Stimulated activated CD8-positive, alpha-beta memory T cell treated with anti-CD3 and anti-CD28 coated beads, Interleukin-7, amount 100 ng/mL, for 4 hours (primary cell): ENCODE data around the gene SYT15.
"Not testable (repeated sequence)": the region's sequence is repeated elsewhere in the genome, so short reads cannot be mapped to it uniquely, and the experiment has no call there.

Experiments used
- DNase-seq, 2 donors: peaks; one replicate each; pipeline ENCODE4 v3.0.0-alpha.2; 2020; ENCODE audit warnings: low read depth in 2 of 2

SYT15 gene

DNA sequence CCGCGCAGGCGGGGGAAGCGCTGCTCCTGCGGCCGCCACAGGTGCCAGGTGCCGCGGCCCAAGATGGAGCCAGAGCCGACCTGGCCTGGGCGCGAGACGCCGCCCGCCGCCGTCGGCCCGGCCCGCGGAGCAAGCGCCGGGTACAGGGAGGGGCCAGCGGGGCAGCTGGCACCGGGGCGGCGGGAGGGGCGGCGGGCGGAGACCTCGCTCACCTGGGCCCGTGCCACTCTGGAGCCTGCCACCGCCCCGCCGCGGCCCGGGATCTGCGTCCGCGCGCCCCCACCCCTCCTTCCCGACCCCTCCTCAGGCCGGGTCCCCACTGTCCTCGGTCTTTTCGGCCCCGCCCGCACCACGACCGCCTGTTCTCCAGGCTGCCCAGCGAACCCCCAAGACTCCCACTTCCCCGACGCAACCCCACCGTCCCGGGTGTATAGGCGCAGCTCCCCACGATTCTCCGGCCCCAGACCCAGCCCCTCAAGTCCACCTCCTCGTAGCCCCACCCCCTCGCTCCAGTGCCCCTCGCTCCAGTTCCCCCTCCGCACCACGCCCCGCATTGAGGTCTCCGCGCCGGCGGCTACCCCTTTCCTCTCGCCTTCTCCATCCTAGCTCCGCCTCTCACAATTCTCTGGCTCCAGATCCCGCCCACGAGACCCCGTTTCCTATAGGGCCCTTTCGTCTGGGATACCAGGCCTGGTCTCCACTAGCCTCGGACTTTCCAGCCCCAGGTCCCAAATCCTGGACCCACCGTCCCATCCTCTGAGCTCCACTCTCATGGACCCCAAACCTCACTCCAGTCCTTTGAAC lies 22.2 kb upstream of the SYT15 start, which contains the start of gene GPRIN2:
Gene GPRIN2 (minus strand): TSS at position 144 of the 804 bp plus-strand sequence. CDS start 5,922 bp downstream, outside the sequence.
- DNase-seq: no peak

- no peak for DNase-seq
Measured at GRCh38 chr10:46557319-46558121, 21.4 kb upstream of the SYT15 start.

DNA sequence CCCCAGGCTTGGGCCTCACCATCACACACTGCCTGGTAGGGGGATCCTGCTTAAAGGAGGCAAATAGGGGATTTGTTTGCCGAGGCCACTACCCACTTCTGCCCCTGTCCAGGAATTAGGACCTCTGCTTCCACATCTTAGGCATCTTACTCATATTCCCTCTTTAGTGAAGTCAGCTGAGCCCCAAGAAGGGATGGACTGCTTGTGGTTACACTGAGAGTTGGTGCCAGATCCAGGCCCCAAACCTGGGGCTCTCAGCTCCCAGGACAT lies 20.9 kb upstream of the SYT15 start:
- no peak for DNase-seq

DNA sequence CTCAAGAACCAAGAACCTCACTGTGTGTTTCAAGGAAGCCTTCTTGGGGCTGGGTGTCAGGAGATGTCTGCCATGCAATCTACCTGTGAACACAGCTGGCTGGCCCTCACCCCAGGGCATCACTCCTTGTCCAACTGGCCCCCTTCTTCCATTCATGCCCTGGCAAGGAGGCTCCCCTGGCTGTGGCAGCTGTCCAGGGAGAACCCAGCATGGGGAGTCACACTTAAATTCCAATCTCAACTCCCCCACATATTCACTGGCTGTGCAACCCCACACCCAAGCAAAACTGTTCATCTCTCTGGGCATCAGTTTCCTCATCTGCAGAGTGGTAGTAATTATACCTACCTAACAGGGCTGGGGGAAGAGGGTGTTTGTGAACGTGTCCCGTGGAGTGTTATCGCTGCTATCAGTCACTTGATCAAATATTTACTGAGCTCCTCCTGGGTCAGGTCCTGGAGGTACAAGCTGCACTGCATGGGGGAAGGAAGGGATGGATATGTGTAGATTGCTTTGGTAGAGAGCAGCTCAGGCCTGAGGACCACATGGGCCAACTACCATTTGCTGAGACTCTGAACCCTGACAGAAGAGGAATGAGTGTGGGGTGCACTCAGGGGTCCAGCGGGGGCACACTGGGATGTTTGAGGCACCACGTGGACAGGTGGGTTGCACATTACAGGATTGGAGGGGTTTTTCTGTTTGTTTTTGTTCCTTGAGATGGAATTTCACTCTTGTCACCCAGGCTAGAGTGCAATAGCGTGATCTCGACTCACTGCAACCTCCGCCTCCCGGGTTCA lies 20.3 kb upstream of the SYT15 start:
- no peak for DNase-seq

DNA sequence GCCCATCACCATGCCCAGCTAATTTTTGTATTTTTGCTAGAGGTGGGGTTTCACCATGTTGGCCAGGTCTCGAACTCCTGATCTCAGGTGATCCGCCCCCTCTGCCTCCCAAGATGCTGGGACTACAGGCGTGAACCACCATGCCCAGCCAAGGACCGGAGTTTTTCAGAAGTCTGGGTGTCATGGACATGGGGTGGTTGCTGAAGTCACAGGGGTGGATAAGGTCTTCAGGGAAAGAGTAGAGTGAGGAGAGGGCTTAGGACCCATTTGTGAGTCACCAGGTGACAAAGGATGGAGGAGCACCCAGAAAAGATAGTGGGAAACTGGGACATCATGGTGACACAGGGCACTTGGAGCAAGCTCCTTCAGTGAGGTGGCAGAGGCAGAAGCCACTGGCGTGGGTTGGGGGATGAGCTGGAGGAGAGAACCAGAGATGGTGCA lies 19.7 kb upstream of the SYT15 start:
- no peak for DNase-seq

- no peak for DNase-seq
Measured at GRCh38 chr10:46560381-46560780, 18.5 kb upstream of the SYT15 start.

GRCh38 chr10:46560952-46561351 lies 18.0 kb upstream of the SYT15 start:
- no peak for DNase-seq

DNA sequence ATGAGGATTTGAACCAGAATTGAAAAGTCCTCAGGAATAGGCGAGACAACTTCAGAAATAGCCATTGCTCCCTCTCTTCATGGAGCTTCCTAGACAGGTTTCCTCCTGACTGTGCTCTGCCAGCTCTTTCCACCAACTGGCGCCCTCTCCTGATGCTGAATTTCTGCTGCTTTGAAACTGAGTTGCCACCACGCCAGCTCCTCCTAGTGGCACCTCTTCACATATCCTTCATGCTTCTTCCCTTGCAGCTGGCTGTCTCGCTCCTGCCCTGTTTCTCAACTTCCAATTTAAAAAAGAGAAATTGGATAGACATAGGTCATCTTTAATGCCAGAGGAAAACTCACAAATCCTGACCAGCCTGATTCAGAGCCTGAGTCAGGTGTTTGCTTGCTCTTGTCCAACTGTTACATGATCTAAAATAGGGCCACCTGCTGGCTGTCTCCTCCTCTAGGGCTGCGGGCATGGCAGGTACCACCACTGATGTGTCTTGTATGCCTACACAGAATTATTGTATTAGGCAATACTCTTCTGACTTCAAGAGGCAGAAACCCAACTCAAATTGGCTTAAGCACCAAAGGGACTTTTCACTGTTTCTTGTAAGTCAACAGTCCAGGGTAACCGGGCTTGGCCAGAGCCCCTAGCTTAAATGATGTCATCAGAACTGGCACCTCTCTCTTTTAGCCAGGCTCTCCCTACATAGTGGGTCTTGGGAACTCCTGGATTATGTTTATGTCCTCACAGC lies 13.2 kb upstream of the SYT15 start:
- peak in 1 of 2 donors; percentile 21 for DNase-seq

DNA sequence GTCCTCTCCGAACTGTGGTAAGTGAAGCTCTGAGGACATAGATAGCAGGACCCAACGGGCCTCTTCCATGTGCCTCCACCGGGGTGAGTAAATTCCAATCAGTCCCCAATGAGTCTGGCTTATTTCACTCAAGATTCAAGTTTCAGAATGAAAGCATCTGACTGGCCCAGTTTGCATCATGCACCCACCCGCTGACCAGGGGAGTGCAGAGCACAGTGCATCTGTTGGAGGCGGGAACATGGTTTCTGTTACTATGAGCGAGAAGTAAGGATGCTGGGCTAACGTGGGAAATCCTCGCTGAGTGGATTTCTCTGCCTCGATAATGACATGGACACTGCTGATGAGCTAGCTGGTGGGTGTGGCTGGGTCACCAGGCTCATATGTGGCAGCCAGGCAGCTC lies 11.8 kb upstream of the SYT15 start:
- not testable (repeated sequence) for DNase-seq

GRCh38 chr10:46570655-46571054 lies 8.3 kb upstream of the SYT15 start:
- DNase-seq: not testable (repeated sequence)

DNA sequence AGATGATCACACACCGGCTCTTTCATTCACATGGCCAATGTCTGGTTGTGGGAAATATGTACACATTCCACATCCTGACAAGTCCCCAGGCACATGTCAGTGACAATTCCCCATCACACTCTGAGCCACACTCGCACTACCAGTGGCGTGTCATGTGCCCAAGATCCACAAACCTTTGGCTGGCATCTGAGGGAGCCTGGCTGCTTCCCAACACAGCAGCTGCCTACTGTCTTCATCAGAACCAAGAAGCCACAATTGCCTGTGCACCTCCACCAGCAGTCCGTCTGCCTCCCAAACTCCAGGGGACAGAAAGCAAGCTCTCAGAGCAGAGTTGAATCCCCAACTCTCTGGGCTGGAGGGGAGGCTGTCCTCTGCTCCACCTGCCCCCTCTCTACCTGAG lies 6.2 kb upstream of the SYT15 start:
- not testable (repeated sequence) for DNase-seq

DNA sequence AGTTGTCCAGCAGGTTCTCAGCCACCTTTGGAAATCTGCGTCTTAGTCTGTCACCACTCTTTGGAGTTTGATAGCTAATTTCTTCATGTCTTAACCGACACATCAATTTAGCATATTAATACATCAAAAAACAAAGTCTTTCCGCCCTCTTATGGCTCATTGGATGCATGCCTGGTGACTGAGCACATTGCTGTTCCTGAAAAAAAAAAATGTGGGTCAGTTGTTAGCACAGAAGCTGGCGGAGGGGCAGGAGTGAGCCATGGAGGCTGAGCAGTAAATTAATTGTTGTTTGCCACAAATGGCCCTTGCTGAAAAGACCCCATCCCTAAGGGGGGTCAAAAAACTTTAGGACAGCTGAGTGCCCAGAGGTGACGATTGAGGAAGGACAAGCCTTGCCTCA lies 5.6 kb upstream of the SYT15 start:
- not testable (repeated sequence) for DNase-seq

DNA sequence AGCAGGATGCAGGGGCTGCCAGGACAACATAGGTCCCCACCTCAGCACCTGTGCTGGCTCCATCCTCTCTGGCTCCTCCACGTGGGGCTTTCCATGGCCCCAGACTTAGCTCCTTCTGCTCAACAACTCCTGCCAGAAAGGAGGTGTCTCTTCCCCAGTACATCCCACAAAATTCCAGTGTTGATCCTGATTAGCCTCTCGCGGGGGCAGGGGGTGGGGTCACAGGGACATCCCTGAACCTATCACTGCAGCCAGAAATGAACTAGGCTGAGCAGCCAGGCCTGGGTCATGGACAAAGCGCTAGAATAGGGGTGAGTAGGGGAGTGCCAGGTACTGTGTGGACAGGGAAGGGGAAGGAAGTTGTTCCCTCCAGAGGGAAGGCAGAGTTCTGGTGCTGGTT lies 5.0 kb upstream of the SYT15 start:
- not testable (repeated sequence) for DNase-seq

GRCh38 chr10:46577624-46578473 lies 1.1 kb upstream of the SYT15 start:
- DNase-seq: not testable (repeated sequence)

DNA sequence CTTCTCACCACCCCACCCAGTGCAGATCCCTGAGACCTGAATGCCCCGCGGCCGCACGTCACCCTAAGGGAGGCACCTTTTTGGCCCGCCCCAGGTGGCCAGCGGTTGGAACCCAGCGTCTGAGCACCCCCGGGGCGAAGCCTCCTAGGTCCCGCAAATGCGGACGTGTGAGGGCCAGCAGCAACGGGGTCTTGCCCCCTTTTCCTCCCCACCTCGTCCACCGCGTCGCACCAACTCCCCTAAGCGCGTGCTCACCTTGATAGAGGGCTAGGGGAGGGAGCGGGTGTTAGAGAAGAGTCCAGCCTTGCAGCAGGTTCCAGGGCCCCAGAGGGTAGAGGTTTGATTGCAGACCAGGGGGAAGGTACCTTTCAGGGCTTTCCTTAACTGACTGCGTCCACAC lies 450 bp downstream of the SYT15 start:
- not testable (repeated sequence) for DNase-seq

GRCh38 chr10:46581997-46582396 lies 3.1 kb downstream of the SYT15 start:
- DNase-seq: not testable (repeated sequence)

GRCh38 chr10:46582568-46582967 lies 3.6 kb downstream of the SYT15 start:
- DNase-seq: not testable (repeated sequence)

DNA sequence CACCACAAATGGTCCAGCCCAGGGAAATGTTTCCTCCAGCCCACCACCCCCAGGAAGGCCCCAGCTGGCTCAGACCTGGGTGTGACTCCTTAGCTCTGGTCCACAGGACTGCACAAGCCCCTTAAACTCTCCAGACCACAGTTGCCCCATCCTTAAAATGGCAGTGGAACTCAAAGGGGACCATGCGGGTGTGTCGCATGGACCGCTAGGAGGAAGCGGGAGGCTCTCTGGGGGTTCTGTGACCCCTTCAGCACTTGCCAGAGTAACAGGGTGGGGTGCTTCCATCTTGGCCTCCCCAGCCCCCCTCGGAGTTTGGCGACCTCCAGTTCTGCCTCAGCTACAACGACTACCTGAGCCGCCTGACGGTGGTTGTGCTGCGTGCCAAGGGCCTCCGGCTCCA lies 5.3 kb downstream of the SYT15 start:
- DNase-seq: not testable (repeated sequence)

- not testable (repeated sequence) for DNase-seq
Measured at GRCh38 chr10:46585246-46585645, 6.3 kb downstream of the SYT15 start.

DNA sequence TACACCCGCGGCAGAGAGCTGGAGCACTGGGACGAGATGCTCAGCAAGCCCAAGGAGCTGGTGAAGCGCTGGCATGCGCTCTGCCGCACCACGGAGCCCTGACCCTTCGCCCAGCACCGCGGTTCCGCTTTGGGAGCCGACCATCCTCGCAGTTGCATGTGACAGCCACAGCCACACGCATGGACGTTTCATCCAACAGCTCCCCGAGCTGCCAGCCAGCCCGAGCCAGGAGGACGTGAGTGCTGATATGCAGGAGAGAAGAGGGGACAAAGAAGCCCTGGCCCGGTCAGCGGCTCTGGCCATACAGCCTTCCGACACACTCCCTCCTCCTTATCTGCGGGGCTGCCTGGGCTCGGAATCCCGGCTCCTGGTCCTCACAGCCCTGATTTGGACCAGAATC lies 8.6 kb downstream of the SYT15 start:
- DNase-seq: not testable (repeated sequence)
